ENCODE data around the gene BMP10. TPM values are rescaled to one million over a fixed set of nuclear protein-coding genes. Genes with fewer than 3 reads are reported as not detected.

BMP10 gene
- total and polyA plus RNA-seq, 2 of the 13 experiments (the other 11 are each of a cell fraction or from before 2014, with no cell fraction given), result not detected

GRCh38 chr2:68871159-68871764 is at the start of gene BMP10 (continued):
- TF ChIP-seq ZNF253 (CRISPR knock-in tag; IDR thresholded peaks at IDR 0.05; ENCODE audit: borderline replicate concordance), result no peak
- no peak for TF ChIP-seq ZNF619 (CRISPR knock-in tag; IDR thresholded peaks at IDR 0.05)
- TF ChIP-seq ZNF678 (CRISPR knock-in tag; IDR thresholded peaks at IDR 0.05), result no peak
- TF ChIP-seq CEBPB (IDR thresholded peaks at IDR 0.05; ENCODE audit: borderline replicate concordance, low read depth, low read length), result no peak

DNA sequence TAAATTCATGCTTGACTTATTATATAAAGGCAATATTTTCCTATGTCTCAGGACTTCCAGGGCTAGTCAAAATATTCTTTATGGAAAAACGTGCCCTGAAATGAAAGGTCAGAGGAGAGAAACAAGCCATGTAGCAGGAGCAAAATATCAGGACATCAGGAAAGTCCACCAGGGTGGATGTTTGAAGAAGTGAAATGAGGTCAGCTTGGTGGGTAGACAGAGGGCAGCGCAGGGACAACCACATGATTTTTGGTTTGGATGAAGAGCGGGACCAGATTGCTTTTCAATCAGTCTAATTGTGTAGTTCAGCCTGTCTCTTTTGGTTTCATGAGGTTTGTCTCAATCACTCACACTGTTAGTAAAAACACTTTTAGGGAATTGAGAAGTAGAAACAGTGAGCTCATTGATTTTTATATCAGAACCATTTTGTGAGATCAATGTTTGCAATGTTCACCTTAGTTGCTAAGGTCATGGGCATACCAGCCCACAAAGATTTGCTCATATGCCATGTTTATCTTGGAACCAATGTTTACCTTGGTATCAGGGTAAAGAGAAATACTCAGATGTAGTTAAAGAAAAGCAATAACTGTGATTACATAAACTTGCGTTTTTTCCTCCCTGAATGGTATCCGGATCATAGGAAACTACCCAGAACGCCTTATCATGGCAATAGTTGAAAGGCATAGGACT is 49.4 kb upstream of the BMP10 start:
- Histone ChIP-seq H2AFZ (ENCODE audit: low read length) (no peak overlapping the region), H3K9me3 (ENCODE audit: low read length) (no peaks in the 10 kb centered on the region), H3K79me2 (ENCODE audit: insufficient read depth, low read length) (no peaks in the 10 kb centered on the region), H3K27me3 (ENCODE audit: control insufficient read depth in 1 of 2, insufficient read depth in 2 of 2, low read length in 2 of 2) (peaks cover 2 to 13% of the 10 kb centered on the region in 2 experiments; a peak in 2 of 5 replicates), H3K36me3 (replicated peaks in 1 of 2; ENCODE audit: control insufficient read depth in 1 of 2, insufficient read depth in 2 of 2, low read length in 2 of 2) (no peaks in the 10 kb centered on the region), H3K4me3 (replicated peaks in 1 of 3; ENCODE audit: insufficient read depth in 1 of 3, low read depth in 2 of 3, low read length in 3 of 3) (no peak overlapping the region), H3K9ac (ENCODE audit: insufficient read depth, low read depth, low read length) (no peak overlapping the region), H3K4me2 (ENCODE audit: low read depth, low read length) (no peak overlapping the region), H4K20me1 (ENCODE audit: insufficient read depth, low read length) (no peaks in the 10 kb centered on the region), H3K4me1 (ENCODE audit: insufficient read depth, low read length) (peaks cover 9% of the 10 kb centered on the region; the same call in 1 of the 2 replicates), H3K27ac (ENCODE audit: extremely low read length, insufficient read depth, low read length) (no peak overlapping the region)
- ATAC-seq (no peak), DNase-seq (ENCODE audit: low spot score) (peak; percentile 31), FAIRE-seq (no peak)
- 0 out of 2 replicates have a peak, but pooled peaks have one; percentile 16 for TF ChIP-seq FOXA3 (CRISPR knock-in tag; IDR thresholded peaks at IDR 0.05)
- no peak for TF ChIP-seq MXD4 (CRISPR knock-in tag; IDR thresholded peaks at IDR 0.05)
- TF ChIP-seq RARA (CRISPR knock-in tag; IDR thresholded peaks at IDR 0.05), result 0 out of 2 replicates have a peak, but pooled peaks have one; percentile 32
- no peak for TF ChIP-seq SCMH1 (CRISPR knock-in tag; IDR thresholded peaks at IDR 0.05; ENCODE audit: borderline replicate concordance)
- 0 out of 2 replicates have a peak, but pooled peaks have one; percentile 35 for TF ChIP-seq THRA (CRISPR knock-in tag; IDR thresholded peaks at IDR 0.05; ENCODE audit: borderline replicate concordance)
- TF ChIP-seq ZNF639 (CRISPR knock-in tag; conservative IDR thresholded peaks at IDR 0.05), result no peak
- no peak for TF ChIP-seq FOXA1 (IDR thresholded peaks at IDR 0.05)
- peak; percentile 51 for TF ChIP-seq FOXA1 (CRISPR knock-in tag; IDR thresholded peaks at IDR 0.05)
- TF ChIP-seq KAT2B (IDR thresholded peaks at IDR 0.05; ENCODE audit: borderline replicate concordance, low read depth, low read length), result 0 out of 2 replicates have a peak, but pooled peaks have one; percentile 14
- TF ChIP-seq ZNF761 (CRISPR knock-in tag; conservative IDR thresholded peaks at IDR 0.05), result no peak
- no TSS peak for BruUV-seq (replicated peaks)
- in situ Hi-C loops (cut with HindIII; ENCODE audit: extremely low pct_ligation_motif_present, low pct_unique_long_range_greater_than_20kb), result loop anchor here (5.0 to 10.0 kb wide), 2 partner anchors 213 to 456 kb away; partner anchors contain the start of genes APLF and FBXO48
- POLR2A ChIA-PET, result no interaction called here
- intact Hi-C loops (cut with micrococcal nuclease; ENCODE audit: unreplicated experiment), result no loop called here
- CTCF ChIA-PET (ENCODE audit: low intra/inter-chr PET ratio, low total read pairs), result no interaction called here
- WGBS (ENCODE audit: low lambda C conversion rate), result 25% methylated on average over 6 of the region's 6 CpGs

Measured in HepG2 (cell line).